ENCODE data around the gene TBC1D14.

Gene TBC1D14

GRCh38 chr4:7023901-7024300 lies 114.3 kb downstream of the TBC1D14 start:
- no peak for DNase-seq (ENCODE audit: extremely low read depth, insufficient read length)
- H3K27me3 ChIP-seq (replicated peaks; ENCODE audit: control insufficient read depth, insufficient read depth, low read length): no peaks in the 10 kb centered on the region
- H3K36me3 ChIP-seq (ENCODE audit: control insufficient read depth, insufficient read depth, low read length): peaks cover 20% of the 10 kb centered on the region
- no peak overlapping the region for H3K4me3 ChIP-seq (replicated peaks; ENCODE audit: low read depth, low read length)
- TF ChIP-seq CTCF (IDR thresholded peaks at IDR 0.05; ENCODE audit: insufficient read depth, low read length, poor library complexity, severe bottlenecking): no peak

GRCh38 chr4:7024336-7024890 lies 114.8 kb downstream of the TBC1D14 start:
- no peak for DNase-seq (ENCODE audit: extremely low read depth, insufficient read length)
- no peak for TF ChIP-seq CTCF (IDR thresholded peaks at IDR 0.05; ENCODE audit: insufficient read depth, low read length, poor library complexity, severe bottlenecking)
- Histone ChIP-seq H3K36me3 (ENCODE audit: control insufficient read depth, insufficient read depth, low read length) (peaks cover 20% of the 10 kb centered on the region), H3K27me3 (replicated peaks; ENCODE audit: control insufficient read depth, insufficient read depth, low read length) (no peaks in the 10 kb centered on the region), H3K4me3 (replicated peaks; ENCODE audit: low read depth, low read length) (no peak overlapping the region)

- Histone ChIP-seq H3K4me3 (replicated peaks; ENCODE audit: low read depth, low read length) (no peak overlapping the region), H3K27me3 (replicated peaks; ENCODE audit: control insufficient read depth, insufficient read depth, low read length) (no peaks in the 10 kb centered on the region), H3K36me3 (ENCODE audit: control insufficient read depth, insufficient read depth, low read length) (peaks cover 24% of the 10 kb centered on the region)
- no peak for TF ChIP-seq CTCF (IDR thresholded peaks at IDR 0.05; ENCODE audit: insufficient read depth, low read length, poor library complexity, severe bottlenecking)
- no peak for DNase-seq (ENCODE audit: extremely low read depth, insufficient read length)
Observed at GRCh38 chr4:7025040-7025602, 115.5 kb downstream of the TBC1D14 start.

DNA sequence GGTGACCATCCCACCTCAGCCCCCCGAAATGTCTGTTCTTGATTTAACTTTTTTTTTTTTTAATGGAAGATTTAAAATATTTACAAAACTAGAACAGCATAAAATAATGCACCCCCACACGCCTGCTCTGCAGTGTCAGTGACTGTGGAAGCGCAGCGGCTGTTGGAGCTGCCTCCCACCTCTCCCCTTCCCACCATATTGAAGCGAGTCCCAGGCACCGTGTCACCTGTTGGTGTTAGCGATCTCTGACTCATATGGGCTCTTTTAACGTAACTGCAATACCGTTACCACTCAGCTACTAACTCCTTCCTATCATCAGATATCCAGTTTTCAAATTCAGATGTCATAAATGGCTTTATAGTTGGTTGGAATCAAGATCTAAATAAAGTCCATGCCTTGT lies 116.5 kb downstream of the TBC1D14 start:
- H3K36me3 ChIP-seq (ENCODE audit: control insufficient read depth, insufficient read depth, low read length): peaks cover 23% of the 10 kb centered on the region
- H3K4me3 ChIP-seq (replicated peaks; ENCODE audit: low read depth, low read length): no peak overlapping the region
- H3K27me3 ChIP-seq (replicated peaks; ENCODE audit: control insufficient read depth, insufficient read depth, low read length): no peaks in the 10 kb centered on the region
- no peak for TF ChIP-seq CTCF (IDR thresholded peaks at IDR 0.05; ENCODE audit: insufficient read depth, low read length, poor library complexity, severe bottlenecking)
- no peak for DNase-seq (ENCODE audit: extremely low read depth, insufficient read length)

DNA sequence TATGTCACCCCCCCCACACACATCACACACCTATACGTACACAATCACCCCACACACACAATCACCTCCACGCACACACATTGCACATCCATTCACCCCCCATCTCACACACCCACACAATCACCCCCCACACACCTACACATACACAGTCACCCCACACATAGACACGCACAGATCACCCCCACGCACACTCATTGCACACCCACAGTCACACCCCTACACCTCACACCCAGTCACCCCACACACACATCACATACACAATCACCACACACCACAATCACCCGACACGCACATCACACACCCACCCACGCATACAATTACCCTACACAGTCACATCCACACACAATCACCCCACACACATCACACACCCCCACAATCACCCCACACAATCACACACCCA lies 117.7 kb downstream of the TBC1D14 start:
- no peak for TF ChIP-seq CTCF (IDR thresholded peaks at IDR 0.05; ENCODE audit: insufficient read depth, low read length, poor library complexity, severe bottlenecking)
- DNase-seq (ENCODE audit: extremely low read depth, insufficient read length): no peak
- H3K36me3 ChIP-seq (ENCODE audit: control insufficient read depth, insufficient read depth, low read length): peaks cover 27% of the 10 kb centered on the region
- H3K4me3 ChIP-seq (replicated peaks; ENCODE audit: low read depth, low read length): no peak overlapping the region
- H3K27me3 ChIP-seq (replicated peaks; ENCODE audit: control insufficient read depth, insufficient read depth, low read length): no peaks in the 10 kb centered on the region

DNA sequence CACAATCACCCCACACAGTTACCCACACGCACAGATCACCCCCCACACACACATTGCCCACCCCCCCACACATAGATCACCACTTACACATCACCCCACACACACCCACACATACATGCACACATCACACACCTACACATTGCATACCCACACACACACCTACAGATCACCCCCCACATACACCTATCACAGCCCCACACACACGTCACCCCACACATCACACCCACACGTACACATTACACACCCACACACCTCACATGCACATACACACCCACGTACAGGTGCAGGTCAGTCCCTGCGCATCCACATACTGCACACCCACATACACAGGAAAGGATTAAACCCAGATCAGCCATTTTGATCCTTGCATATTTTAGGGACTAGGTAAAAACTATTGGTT lies 118.3 kb downstream of the TBC1D14 start:
- no peak overlapping the region for H3K4me3 ChIP-seq (replicated peaks; ENCODE audit: low read depth, low read length)
- TF ChIP-seq CTCF (IDR thresholded peaks at IDR 0.05; ENCODE audit: insufficient read depth, low read length, poor library complexity, severe bottlenecking): no peak
- peaks cover 29% of the 10 kb centered on the region for H3K36me3 ChIP-seq (ENCODE audit: control insufficient read depth, insufficient read depth, low read length)
- no peak for DNase-seq (ENCODE audit: extremely low read depth, insufficient read length)
- H3K27me3 ChIP-seq (replicated peaks; ENCODE audit: control insufficient read depth, insufficient read depth, low read length): no peaks in the 10 kb centered on the region

All from GM06990 (cell line).